AG09319 (cell line): ENCODE results near the gene OR6C65.
"Not testable (repeated sequence)": the region's sequence is repeated elsewhere in the genome, so short reads cannot be mapped to it uniquely, and the experiment has no call there.

ENCODE experiments used
- DNase-seq: peaks from one replicate; pipeline ENCODE4 v3.0.0-alpha.2; 2010; ENCODE audit warnings: low read depth; ENCODE audit errors: extremely low read depth
- CTCF ChIP-seq: IDR thresholded peaks from 2 replicates; pipeline ENCODE4 v1.5.1; 2011; ENCODE audit warnings: low read depth, mild to moderate bottlenecking, inconsistent platforms, low read length, moderate library complexity

The OR6C65 gene

DNA sequence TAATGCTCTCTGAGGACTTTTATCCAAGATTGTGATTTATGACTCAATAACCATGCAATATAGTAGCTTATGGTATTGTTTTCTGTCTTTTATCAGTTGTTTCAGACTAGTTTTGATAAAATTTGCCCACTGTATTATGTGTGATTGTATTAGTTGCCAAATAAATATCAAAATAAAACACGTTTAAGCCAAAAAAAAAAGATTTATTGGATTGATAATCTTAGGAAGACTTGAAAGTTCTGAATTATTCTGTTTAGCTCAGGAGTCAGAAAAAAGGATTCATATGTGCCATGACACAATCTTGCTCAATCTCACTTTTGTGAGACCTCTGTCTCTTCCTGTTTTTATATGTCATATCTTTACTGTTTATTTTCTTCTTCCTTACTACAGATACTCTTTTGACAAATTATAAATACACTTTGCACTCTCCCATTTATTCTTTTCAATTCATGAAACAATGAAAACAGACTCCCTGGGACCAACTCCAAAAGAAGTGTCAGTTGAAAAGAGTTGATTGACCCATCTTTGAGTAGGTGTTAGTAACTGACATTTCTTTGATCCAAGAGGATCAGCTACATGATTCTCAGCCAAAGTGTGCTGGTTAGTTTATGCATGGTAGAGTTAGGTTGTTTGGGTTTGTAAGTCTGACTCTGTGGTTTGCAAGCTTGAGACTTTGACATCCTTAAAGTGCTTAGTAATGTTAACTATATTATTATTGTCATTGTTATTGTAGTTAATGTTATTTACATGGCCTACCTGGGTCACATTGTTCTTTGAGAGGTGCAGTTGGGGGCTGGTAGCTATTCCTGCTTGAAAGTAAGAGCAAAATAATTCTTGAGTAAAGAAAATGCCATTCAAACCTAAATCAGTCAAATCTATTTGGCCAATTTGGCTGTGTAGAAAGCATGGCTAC lies 28.3 kb downstream of the OR6C65 start:
- no peak for DNase-seq
- TF ChIP-seq CTCF, result no peak

DNA sequence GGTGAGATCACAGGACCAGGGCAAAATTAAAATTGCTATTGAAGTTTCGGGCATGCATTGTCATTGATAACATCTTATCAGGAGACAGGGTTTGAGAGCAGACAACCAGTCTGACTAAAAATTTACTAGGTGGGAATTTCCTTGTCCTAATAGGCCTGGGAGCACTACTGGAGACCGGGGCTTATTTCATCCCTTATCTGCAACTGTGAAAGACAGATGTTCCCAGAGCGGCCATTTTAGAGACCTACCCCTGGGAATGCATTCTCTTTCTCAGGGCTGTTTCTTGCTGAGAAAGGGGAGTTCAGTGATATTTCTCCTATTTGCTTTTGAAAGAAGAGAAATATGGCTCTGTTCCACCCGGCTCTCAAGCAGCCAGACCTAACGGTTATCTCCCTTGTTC lies 40.9 kb downstream of the OR6C65 start:
- DNase-seq, result not testable (repeated sequence)

- TF ChIP-seq CTCF, result no peak
These were observed 43.4 kb downstream of the OR6C65 start, which contains the start of gene OR6C2 for GRCh38 chr12:55443776-55444175. Gene OR6C2, plus strand, starts transcription at chr12:55444076. Its CDS starts 8,138 bp downstream, at chr12:55452214.

GRCh38 chr12:55445357-55445756 lies 45.0 kb downstream of the OR6C65 start:
- no peak for TF ChIP-seq CTCF
- no peak for DNase-seq

More at GRCh38 chr12:55443776-55444175, 43.4 kb downstream of the OR6C65 start, which contains the start of gene OR6C2:
- no peak for DNase-seq

GRCh38 chr12:55446326-55446725 lies 46.0 kb downstream of the OR6C65 start:
- no peak for TF ChIP-seq CTCF
- no peak for DNase-seq

DNA sequence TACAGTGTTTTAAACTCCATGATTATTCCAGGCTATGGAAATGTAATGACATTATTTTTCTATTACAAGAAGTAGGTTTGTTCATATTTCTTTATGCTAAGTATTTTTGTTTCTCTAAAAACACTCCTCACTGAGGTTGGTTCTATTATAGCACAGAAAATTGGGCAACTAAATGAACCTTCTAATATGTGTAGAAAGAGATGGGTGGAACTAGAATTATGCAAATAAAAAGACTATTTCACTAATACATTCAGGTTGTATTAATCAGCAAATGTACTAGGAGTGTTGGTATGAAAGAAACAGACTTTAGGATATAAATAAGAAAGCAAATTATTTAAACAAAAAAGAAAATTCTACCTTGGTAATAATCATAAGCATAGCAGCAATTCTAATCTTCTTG lies 48.5 kb downstream of the OR6C65 start:
- DNase-seq, result no peak
- no peak for TF ChIP-seq CTCF
